ENCODE measurements around the gene TBC1D19.

GRCh38 chr4:26611885-26612284 lies 28.0 kb downstream of the TBC1D19 start:
- TF ChIP-seq CTCF (conservative IDR thresholded peaks at IDR 0.05; ENCODE audit: low read depth, low read length) (no peak), CEBPB (IDR thresholded peaks at IDR 0.05; ENCODE audit: low read depth, low read length) (no peak), POLR2A (IDR thresholded peaks at IDR 0.05; ENCODE audit: low read depth, low read length) (no peak), RAD21 (IDR thresholded peaks at IDR 0.05; ENCODE audit: low read length) (no peak), SMC3 (IDR thresholded peaks at IDR 0.05; ENCODE audit: low read depth, low read length) (no peak), MAFK (IDR thresholded peaks at IDR 0.05; ENCODE audit: low read depth, low read length) (no peak), ELK1 (IDR thresholded peaks at IDR 0.05; ENCODE audit: borderline replicate concordance, low read depth, low read length) (no peak), RCOR1 (IDR thresholded peaks at IDR 0.05; ENCODE audit: insufficient replicate concordance, low read length) (no peak), USF2 (IDR thresholded peaks at IDR 0.05; ENCODE audit: low read depth, low read length) (no peak)

Measured in IMR-90 (cell line).